ENCODE data around the gene KLHL12. TPM values are rescaled to one million over a fixed set of nuclear protein-coding genes. Genes with fewer than 3 reads are reported as not detected.

The KLHL12 gene
- 10 to 100 TPM; 34.4 to 39.4 TPM for total RNA-seq
- 31.4 TPM for polyA plus RNA-seq (2013, experiment 1 of 2)
- 26.8 TPM for polyA plus RNA-seq (2013, experiment 2 of 2)
- long read RNA-seq, experiment 1, transcript KLHL12-203 (12 exons, 3,359 nt), result major isoform, 7 of 20 reads
- long read RNA-seq, experiment 1, partial matches to known transcripts, result 11 of 20 reads
- long read RNA-seq, experiment 1, other reads (novel, unspliced or antisense), result 2 of 20 reads
- long read RNA-seq, experiment 2, transcript KLHL12-203 (12 exons, 3,359 nt), result major isoform, 38 of 57 reads
- long read RNA-seq, experiment 2, partial matches to known transcripts, result 3 of 57 reads
- long read RNA-seq, experiment 2, other reads (novel, unspliced or antisense), result 16 of 57 reads
- long read RNA-seq, experiment 3, transcript KLHL12-203 (12 exons, 3,359 nt), result major isoform, 136 of 166 reads
- long read RNA-seq, experiment 3, partial matches to known transcripts, result 7 of 166 reads
- long read RNA-seq, experiment 3, other reads (novel, unspliced or antisense), result 23 of 166 reads
- long read RNA-seq, experiment 4, partial matches to known transcripts, result 3 of 8 reads
- long read RNA-seq, experiment 4, other reads (novel, unspliced or antisense), result 1 of 8 reads

DNA sequence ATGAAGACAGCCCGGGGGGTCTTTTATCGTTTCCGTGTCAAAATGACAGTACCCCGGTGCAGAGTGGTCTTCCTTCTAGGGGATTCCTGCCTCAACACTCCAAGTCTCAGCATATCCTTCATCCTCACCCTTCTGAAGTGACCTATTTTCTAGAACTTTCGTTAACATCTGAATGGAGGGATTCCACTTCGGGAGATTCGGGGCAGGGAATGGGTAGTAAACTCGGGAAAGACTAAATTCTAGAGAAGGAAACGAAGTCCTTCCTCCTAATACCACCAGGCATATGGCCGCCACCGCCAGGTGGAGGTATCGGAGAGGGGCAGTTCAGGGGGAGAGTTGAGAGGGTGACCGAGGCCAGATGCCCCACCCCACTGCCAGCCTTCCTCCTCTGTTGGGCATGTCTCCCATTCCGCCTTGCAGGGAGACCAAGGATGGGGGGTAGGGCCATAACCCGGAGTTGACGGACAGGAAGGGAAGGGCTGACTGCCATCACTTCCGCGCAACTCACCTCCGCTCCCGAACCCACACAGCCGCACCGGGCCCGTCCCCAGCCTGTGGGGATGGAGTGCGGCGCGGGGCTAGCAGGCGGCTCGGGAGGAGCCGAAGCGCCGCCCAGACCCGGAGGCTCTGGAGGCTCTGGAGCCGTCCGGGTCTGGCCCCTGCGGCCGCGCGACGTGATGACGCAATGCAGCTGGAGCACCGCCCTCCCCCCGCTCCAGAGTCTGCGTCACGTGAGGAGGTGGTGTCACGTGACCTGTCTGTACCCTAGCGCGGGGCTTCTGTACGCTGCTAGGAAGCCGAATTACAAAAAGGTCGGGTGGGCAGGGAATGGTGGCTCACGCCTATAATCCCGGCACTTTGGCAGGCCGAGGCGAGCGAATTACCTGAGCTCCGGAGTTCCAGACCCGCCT lies at the start of gene KLHL12:
Gene KLHL12, minus strand, starts transcription at position 654 of the 911 bp plus-strand sequence. CDS start 2,072 bp downstream, outside the sequence.
- peak; percentile 99 for DNase-seq
- peak within 1 kb of the TSS; percentile 88 for H3K4me3 Mint-ChIP-seq
- H3K27ac ChIP-seq (ENCODE audit: low read depth, low read length), result peak within 1 kb of the TSS; percentile 72
- peaks cover 21% of the 10 kb centered on the region for H3K36me3 ChIP-seq (ENCODE audit: control insufficient read depth, insufficient read depth, low read length)
- WGBS, 2 experiments (ENCODE audit: insufficient coverage in 1 of 2, insufficient read length in 1 of 2), result 2% methylated on average over 22 to 56 of the region's 57 CpGs
- no peaks in the 10 kb centered on the region for H3K9me3 Mint-ChIP-seq
- TF ChIP-seq, protein P1, sequence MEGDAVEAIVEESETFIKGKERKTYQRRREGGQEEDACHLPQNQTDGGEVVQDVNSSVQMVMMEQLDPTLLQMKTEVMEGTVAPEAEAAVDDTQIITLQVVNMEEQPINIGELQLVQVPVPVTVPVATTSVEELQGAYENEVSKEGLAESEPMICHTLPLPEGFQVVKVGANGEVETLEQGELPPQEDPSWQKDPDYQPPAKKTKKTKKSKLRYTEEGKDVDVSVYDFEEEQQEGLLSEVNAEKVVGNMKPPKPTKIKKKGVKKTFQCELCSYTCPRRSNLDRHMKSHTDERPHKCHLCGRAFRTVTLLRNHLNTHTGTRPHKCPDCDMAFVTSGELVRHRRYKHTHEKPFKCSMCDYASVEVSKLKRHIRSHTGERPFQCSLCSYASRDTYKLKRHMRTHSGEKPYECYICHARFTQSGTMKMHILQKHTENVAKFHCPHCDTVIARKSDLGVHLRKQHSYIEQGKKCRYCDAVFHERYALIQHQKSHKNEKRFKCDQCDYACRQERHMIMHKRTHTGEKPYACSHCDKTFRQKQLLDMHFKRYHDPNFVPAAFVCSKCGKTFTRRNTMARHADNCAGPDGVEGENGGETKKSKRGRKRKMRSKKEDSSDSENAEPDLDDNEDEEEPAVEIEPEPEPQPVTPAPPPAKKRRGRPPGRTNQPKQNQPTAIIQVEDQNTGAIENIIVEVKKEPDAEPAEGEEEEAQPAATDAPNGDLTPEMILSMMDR (conservative IDR thresholded peaks at IDR 0.05), result peak; percentile 90
- peak within 1 kb of the TSS; percentile 73 for H3K9ac ChIP-seq (ENCODE audit: extremely low read depth, low read length, poor library complexity, severe bottlenecking)
- peaks cover 3% of the 10 kb centered on the region for H3K27me3 Mint-ChIP-seq (ENCODE audit: insufficient read depth)
- H3K27me3 ChIP-seq (ENCODE audit: control insufficient read depth, insufficient read depth, low read length, poor library complexity, severe bottlenecking), result no peaks in the 10 kb centered on the region
- H3K4me1 Mint-ChIP-seq, result no peaks in the 10 kb centered on the region
- no peaks in the 10 kb centered on the region for H3K9me3 ChIP-seq (ENCODE audit: control insufficient read depth, low read length)
- H3K27ac Mint-ChIP-seq, result peak within 1 kb of the TSS; percentile 96
- H3K4me3 ChIP-seq (ENCODE audit: low read length), result peak within 1 kb of the TSS; percentile 96
- H3K4me1 ChIP-seq (ENCODE audit: control insufficient read depth, insufficient read depth, low read length), result no peaks in the 10 kb centered on the region
- H3K36me3 Mint-ChIP-seq (ENCODE audit: low read depth), result peaks cover 17% of the 10 kb centered on the region

DNA sequence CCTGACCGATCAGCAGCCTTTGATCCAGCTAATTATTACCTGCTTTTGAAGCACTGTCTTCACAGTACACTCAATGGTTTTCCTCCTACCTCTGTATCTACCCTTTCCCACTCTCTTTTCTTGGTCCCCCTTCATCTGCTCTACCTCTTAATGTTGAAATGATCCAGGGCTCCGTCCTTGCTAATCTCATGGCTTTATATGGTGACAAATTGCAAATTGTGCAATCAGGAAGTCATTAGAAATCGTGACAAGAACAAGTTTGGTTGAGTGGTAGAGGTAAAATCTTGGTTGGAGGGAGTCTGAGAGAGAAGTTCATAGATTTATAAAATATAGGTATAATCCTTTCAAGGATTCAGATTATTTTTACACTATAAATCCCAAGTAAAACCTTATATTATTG lies 49.6 kb upstream of the KLHL12 start:
- H3K27ac Mint-ChIP-seq, result no peak overlapping the region
- H3K4me3 ChIP-seq (ENCODE audit: low read length), result no peak overlapping the region
- H3K36me3 Mint-ChIP-seq (ENCODE audit: low read depth), result no peaks in the 10 kb centered on the region
- peaks cover 22% of the 10 kb centered on the region for H3K27me3 ChIP-seq (ENCODE audit: control insufficient read depth, insufficient read depth, low read length, poor library complexity, severe bottlenecking)
- DNase-seq, result no peak
- H3K9me3 Mint-ChIP-seq, result no peaks in the 10 kb centered on the region
- H3K4me1 ChIP-seq (ENCODE audit: control insufficient read depth, insufficient read depth, low read length), result no peaks in the 10 kb centered on the region
- TF ChIP-seq, protein P1 (conservative IDR thresholded peaks at IDR 0.05), result no peak
- H3K27me3 Mint-ChIP-seq (ENCODE audit: insufficient read depth), result peaks cover 3% of the 10 kb centered on the region
- no peaks in the 10 kb centered on the region for H3K4me1 Mint-ChIP-seq
- WGBS, 2 experiments (ENCODE audit: insufficient coverage in 1 of 2, insufficient read length in 1 of 2), result 80 to 85% methylated on average over 1 to 3 of the region's 3 CpGs
- no peaks in the 10 kb centered on the region for H3K9me3 ChIP-seq (ENCODE audit: control insufficient read depth, low read length)
- no peak overlapping the region for H3K27ac ChIP-seq (ENCODE audit: low read depth, low read length)
- no peak overlapping the region for H3K4me3 Mint-ChIP-seq
- H3K36me3 ChIP-seq (ENCODE audit: control insufficient read depth, insufficient read depth, low read length), result no peaks in the 10 kb centered on the region
- no peak overlapping the region for H3K9ac ChIP-seq (ENCODE audit: extremely low read depth, low read length, poor library complexity, severe bottlenecking)

DNA sequence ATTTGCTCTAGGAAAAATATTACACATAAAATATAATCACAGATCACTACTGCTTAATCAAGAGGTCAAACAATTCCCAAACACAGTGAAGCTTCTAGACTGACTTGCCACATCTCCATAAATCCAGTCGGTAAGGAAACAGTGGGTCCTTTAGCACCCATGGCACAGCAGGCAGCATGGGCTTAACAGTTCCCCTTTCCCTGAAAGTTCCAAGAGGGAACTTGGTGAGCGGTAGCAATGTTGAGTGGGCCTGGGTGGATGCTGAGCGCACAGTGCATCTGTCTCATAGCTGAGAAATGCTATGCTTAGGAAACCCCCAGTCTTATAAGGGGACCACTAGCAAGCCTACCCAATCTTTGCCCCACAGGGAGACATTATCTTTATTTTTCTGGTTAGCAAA lies 47.8 kb upstream of the KLHL12 start:
- no peak overlapping the region for H3K27ac ChIP-seq (ENCODE audit: low read depth, low read length)
- H3K9me3 ChIP-seq (ENCODE audit: control insufficient read depth, low read length), result no peaks in the 10 kb centered on the region
- no peaks in the 10 kb centered on the region for H3K4me1 ChIP-seq (ENCODE audit: control insufficient read depth, insufficient read depth, low read length)
- H3K4me3 ChIP-seq (ENCODE audit: low read length), result no peak overlapping the region
- DNase-seq, result no peak
- WGBS, 2 experiments (ENCODE audit: insufficient coverage in 1 of 2, insufficient read length in 1 of 2), result 93 to 94% methylated on average over 3 of the region's 3 CpGs
- H3K36me3 ChIP-seq (ENCODE audit: control insufficient read depth, insufficient read depth, low read length), result no peaks in the 10 kb centered on the region
- Mint-ChIP-seq H3K4me1 (no peaks in the 10 kb centered on the region), H3K9me3 (no peaks in the 10 kb centered on the region), H3K27ac (no peak overlapping the region), H3K27me3 (ENCODE audit: insufficient read depth) (peaks cover 5% of the 10 kb centered on the region), H3K4me3 (no peak overlapping the region), H3K36me3 (ENCODE audit: low read depth) (no peaks in the 10 kb centered on the region)
- peaks cover 22% of the 10 kb centered on the region for H3K27me3 ChIP-seq (ENCODE audit: control insufficient read depth, insufficient read depth, low read length, poor library complexity, severe bottlenecking)
- TF ChIP-seq, protein P1 (conservative IDR thresholded peaks at IDR 0.05), result no peak
- no peak overlapping the region for H3K9ac ChIP-seq (ENCODE audit: extremely low read depth, low read length, poor library complexity, severe bottlenecking)

Measured in endodermal cell (in vitro differentiated cells).